GM18505 (cell line): ENCODE data around the gene SPATA17.

ENCODE experiments used
- ATAC-seq: cut with Tn5 transposase; IDR thresholded peaks from one replicate; pipeline ENCODE4 v1.9.1; 2021; ENCODE audit not compliant: unreplicated experiment
- POLR2A ChIP-seq: IDR thresholded peaks from 4 replicates; pipeline ENCODE4 v1.6.1; 2011; ENCODE audit warnings: borderline replicate concordance; ENCODE audit not compliant: insufficient read depth, insufficient read length; ENCODE audit errors: extremely low read depth

SPATA17 gene

DNA sequence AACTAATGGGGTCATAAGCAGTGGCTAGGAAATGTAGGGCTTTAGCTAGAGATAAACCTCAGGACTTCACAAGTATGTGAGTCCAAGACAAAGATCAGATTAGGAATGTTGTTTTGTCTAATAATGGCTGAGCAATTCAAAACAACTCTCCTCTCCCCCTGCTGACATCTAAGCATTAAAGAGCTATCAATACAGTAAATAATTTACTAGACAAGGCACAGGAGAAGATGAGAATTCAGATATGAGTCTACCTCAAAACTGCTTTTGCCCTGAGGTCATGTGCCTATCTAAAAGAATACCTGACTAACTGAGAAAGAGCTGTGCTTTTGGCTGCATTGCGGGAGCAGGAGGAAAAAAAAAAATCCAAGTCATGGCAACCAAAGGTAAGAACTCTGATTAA lies 86.8 kb downstream of the SPATA17 start:
- ATAC-seq, result no peak

DNA sequence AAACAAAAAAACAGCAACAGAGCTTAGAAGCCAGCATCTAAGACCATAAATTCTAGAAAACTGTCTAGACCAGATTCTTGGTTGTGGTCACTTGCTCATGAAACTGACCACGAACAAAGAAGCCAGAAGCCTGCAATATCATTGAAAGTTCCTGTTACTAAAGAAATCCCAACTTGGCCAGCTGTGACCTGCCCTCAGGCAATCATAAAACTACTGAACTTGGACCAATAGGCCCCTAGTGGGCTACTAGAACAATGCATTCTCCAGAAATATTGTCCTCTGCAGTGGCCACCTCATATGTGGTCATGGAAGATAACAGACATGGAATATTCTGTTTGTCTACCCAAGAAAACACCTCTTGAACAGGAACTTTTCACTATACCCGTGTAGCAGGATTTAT lies 87.7 kb downstream of the SPATA17 start:
- no peak for TF ChIP-seq POLR2A
- ATAC-seq, result peak; percentile 54

More for the DNA sequence above, 86.8 kb downstream of the SPATA17 start:
- TF ChIP-seq POLR2A, result no peak

DNA sequence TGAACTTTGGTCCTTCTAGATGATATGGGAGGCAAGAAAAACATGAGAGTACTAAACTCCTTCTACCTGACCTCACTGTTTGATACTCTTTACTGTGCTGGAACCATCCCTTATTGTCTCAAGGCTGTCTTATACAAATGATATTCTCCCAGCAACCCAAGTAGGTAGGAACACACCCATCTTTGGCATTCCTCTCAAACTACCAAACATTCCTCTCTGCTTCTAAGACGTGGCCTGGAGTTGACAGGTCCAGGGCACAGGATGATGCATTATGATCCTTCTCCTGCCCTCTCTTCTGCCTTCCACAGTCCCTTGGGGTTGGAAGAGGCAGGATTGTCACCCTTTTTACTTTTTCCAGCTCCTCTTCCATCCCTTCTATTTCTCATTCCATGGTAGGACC lies 90.5 kb downstream of the SPATA17 start:
- ATAC-seq, result no peak
- TF ChIP-seq POLR2A, result no peak

DNA sequence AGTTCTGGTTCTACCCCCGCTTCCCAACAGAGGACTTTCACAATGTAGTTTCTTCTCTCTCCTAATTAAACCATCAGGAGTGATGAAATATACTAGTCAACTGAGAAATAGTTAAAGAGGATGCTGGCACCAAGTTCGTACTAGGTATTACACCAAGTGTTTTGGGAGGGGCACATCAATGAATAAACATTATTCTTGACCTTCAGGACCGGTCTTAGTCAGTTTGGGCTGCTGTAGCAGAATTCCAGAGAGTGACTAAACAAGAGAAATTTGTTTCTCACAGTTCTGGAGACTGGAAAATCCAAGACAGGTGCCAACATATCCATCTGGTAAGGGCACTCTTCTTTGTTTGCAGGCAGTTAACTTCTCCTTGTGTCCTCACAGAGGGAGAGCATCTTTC lies 103.8 kb downstream of the SPATA17 start:
- no peak for ATAC-seq
- TF ChIP-seq POLR2A, result no peak

DNA sequence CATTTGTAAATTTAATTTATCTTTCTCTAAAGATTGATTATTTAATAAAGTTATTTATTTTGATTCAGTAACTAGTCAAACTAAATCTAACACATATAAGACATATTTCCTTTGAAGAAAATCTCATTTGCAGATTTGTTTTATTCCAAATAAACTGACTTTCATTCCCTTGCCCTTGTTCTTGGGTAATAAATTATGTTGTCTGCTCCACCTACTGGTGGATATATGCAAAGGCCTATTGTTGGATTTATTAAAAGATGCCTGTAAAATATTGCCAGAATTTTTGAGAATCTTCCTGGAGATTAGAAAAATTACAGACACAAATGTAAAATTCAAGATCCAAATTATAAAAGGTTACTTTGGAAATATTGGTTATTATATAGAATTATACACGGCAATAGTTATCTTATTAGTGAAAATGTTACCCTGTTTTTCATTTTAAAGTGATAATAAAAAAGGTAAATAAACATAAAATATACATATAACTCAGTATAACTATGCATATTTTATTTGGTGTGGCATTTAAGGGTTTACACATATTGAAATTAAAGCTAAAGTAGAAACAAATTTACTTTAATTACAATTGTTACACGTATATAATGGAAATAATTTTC lies 116.1 kb downstream of the SPATA17 start:
- no peak for ATAC-seq

DNA sequence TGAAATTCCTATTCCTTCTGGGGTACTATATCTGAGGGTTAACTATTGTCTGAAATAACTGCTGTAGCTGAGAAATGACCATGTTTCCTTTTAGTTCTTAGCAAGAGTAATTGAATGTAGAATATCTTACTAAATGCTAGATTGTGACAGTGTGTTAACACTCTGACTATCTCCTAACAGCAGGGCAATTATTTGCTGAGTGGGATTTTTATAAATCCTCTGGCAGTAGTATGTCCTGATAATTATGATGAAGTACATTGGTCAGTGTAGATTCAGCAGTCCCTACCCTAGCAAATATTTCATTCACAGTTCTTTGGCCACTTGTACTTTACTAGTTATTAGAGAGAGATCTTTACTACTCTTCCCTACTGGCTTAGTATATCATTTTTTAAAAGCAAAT lies 138.6 kb downstream of the SPATA17 start:
- no peak for TF ChIP-seq POLR2A

More for the DNA sequence above, 116.1 kb downstream of the SPATA17 start:
- no peak for TF ChIP-seq POLR2A

DNA sequence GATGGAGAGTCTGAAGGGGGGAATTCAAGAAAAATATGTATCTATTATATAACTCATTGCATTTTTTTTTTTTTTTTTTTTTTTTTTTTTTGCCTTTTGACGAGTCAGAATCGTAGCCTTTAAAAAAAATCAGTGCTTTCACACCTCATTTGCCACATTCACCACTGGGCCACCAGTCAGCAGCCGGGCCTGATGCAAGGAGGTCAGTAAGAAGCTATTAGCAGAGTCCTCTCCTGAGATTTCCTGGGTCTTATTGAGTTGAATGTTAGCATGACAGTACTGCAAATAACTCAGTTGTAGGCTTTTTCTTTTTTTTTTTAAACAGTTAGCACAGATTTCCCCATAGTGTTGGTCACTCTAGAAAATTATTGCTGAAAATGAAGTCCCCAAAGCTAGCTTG lies 139.8 kb downstream of the SPATA17 start:
- TF ChIP-seq POLR2A, result no peak
- ATAC-seq, result no peak

More for the DNA sequence above, 138.6 kb downstream of the SPATA17 start:
- ATAC-seq, result no peak

DNA sequence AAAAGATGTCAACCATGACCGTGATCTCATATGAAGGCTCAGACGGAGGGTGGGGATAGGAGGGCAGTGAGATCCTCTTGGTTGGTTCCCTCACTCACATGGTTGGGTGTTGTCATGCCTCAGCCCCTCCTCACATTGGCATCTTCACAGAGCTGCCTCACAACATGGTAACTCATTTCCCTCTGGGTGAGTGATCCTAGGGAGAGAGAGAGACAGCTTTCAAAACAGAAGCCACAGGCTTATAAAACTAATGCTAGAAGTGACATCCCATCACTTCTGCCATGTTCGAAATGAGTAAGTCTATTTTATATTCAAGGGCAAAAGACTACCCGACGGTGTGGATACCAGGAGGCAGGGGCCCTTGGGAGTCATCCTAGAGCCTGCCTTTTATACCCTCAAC lies 145.5 kb downstream of the SPATA17 start:
- ATAC-seq, result no peak
- TF ChIP-seq POLR2A, result no peak

DNA sequence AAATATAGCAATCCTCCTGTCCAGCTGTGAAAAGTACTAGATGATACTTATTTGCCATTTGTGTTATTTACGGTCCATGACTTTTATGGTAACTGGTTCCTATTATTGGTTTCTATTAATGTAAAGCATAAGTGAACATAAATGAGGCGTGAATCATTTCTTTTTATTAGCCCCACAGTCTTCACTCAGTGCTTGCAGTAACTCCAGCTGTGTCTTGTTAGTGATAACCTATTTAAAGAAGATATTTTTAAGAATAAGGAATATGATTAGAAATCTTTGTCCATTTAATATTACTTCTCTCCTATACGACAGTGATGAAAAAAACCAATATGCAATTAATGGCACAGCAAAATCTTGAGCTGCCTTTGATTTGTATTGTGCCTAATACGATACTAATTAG lies 149.9 kb downstream of the SPATA17 start:
- no peak for TF ChIP-seq POLR2A
- no peak for ATAC-seq

DNA sequence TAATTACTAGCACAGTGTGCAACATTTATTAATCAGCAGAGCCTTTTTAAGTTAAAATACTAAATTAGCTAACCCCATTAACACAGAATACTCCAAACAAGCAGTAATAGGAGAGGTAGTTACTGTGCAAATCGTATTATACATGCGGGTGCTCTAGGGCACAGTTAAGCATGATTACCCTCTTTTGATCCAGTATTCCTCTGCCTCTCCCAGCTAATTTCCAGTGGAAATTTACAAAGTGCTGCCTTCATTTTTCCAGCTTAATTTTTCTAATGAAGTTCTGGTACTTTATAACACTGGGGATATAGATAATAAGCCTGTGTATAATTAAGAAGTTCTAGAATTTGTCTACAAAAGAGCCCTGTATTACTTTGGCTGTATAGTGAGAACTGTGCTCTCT lies 159.9 kb downstream of the SPATA17 start:
- no peak for ATAC-seq
- no peak for TF ChIP-seq POLR2A

DNA sequence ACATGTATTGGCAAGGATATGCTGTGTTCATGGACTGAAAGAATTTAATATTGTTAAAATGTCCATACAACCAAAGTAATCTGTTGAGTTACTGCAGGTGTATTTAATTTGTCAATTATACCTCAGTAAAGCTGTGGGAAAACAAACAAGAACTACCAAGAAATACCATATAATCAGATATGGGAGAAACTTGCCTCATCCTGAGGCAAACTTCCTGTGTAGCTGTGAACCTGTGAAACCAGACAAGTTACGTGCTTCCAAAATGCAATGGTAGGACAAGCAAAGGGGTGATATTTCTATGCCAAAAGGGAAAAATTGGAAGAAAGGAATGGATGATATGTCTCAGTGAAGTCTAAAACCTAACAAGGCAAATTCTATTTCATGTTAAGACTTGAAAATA lies 174.6 kb downstream of the SPATA17 start:
- no peak for ATAC-seq
- no peak for TF ChIP-seq POLR2A

DNA sequence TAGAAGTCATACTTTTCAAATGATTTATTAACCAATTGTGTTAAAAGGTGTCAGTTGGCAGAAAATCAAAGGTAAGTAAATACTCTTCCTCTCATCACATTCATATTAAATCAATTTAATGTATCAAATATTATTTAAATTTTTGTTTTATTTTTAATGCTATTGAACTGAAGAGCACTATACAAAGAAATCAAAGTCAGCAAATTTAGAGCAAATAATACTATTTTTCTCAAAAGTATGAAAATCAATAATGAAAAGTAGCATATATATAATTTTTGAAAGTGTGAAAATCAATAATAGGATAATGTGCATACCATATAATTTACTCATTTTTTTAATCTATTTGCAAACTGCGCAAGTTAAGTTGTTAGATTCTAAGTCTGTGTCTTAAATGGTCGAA lies 181.0 kb downstream of the SPATA17 start:
- TF ChIP-seq POLR2A, result no peak
- ATAC-seq, result no peak

DNA sequence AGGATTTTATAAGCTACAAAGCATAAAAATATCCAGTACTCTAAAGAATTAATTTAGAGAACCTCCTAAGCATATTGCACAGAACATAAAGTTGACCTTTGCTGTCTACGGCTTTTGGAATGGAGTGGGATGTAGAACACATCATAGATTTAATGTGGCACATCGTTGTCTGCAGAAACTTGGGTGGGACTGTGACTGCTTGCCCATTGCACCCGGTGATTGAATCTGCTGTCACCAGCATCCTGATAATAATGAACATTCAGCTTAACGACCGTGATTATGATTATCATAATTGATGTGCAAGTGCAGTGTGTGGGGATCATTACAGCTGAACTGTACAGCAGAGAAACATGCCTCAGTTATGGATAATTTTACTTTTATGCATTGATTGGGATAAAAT lies 181.9 kb downstream of the SPATA17 start:
- TF ChIP-seq POLR2A, result no peak
- ATAC-seq, result no peak

DNA sequence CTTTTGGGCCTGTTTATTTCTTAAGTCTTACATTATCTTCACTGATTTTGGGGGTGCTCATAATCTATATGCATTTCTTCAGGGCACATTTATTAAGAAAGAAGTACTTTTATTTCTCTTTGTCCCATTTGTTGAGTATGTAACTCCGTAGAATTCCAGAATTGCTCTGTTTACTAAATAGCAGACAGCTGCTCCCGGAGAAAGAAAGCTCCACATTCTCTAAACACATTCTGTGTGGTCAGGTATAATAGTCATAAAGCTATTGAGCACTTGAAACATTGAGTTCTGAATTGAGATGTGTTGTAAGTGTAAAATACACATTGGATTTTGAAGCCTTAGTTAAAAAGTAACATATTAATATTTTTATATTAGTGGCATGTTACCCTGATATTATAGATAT lies 206.5 kb downstream of the SPATA17 start:
- no peak for ATAC-seq
- no peak for TF ChIP-seq POLR2A

DNA sequence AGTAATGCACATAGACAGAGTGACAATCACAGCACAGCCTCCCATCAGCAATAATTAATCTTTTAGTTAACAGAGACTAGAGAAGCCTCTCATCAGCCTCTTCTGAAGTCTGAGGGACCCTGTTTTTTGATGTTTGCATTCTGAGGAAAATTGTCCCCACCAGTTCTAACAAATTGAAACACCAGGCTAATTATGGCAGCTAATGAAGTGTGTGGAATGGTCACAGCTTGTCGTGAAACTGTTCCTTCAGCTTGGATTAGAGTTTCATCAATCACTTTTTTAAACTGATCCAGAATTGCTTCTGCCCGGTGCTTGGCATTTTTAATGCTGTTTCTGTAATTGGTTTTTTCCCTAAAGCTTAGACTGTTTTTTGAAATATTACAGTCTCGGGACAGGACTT lies 208.0 kb downstream of the SPATA17 start:
- no peak for TF ChIP-seq POLR2A
- no peak for ATAC-seq
